GM21717 (cell line): ENCODE measurements around the gene ZBED6.

Experiments
- ATAC-seq: cut with Tn5 transposase; IDR thresholded peaks from one replicate; pipeline ENCODE4 v1.9.1; 2021; ENCODE audit warnings: mild to moderate bottlenecking, moderate library complexity; ENCODE audit not compliant: unreplicated experiment

The ZBED6 gene

GRCh38 chr1:203835476-203835875 lies 40.1 kb downstream of the ZBED6 start:
- ATAC-seq = no peak

- no peak for ATAC-seq
Observed at GRCh38 chr1:203839081-203839480, 43.7 kb downstream of the ZBED6 start.

DNA sequence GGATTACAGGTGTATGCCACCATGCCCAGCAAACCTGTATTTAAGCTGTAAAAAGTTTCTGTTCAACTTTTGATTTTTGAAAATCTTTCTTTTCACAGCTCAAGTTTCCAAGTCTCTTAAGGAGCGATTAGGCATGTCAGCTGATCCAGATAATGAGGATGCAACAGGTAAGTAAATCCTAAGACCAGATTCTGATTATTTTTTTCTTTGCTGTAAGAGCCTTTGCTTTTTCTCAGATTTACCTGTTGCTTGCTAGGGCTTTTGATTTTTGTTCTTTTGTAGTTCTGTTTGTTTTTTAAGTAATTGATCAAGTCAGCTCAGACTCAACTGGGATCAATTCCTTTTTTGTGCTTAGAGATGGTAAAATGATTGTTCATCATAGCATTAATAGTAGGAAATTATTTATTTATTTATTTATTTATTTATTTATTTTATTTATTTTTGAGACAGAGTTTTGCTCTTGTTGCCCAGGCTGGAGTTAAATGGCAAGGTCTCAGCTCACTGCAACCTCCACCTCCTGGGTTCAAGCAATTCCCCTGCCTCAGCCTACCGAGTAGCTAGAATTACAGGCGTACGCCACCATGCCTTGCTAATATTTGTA lies 44.9 kb downstream of the ZBED6 start:
- no peak for ATAC-seq

- ATAC-seq = no peak
Observed at GRCh38 chr1:203842559-203842876, 47.1 kb downstream of the ZBED6 start.

GRCh38 chr1:203843435-203843834 lies 48.0 kb downstream of the ZBED6 start:
- ATAC-seq = no peak
